Cardiac fibroblast (primary cell): ENCODE results near the gene DHRS12.

ENCODE experiments used
- DNase-seq, 2 donors: peaks; one replicate each; pipeline versions ENCODE4 v3.0.0 to v3.0.0-alpha.2; 2010; ENCODE audit warnings: low read depth in 2 of 2
- H3K4me3 ChIP-seq, 2 donors: replicated peaks in 1 of 2; 1 replicate in 1 of 2; 2 replicates in 1 of 2; pipeline ENCODE4 v1.5.1; 2011; ENCODE audit warnings: low read depth in 2 of 2, low read length in 2 of 2, mild to moderate bottlenecking in 2 of 2, moderate library complexity in 1 of 2
- TF ChIP-seq, protein P1 (sequence below): IDR thresholded peaks from one replicate; pipeline ENCODE4 v1.5.1; 2011; ENCODE audit warnings: low read depth, mild to moderate bottlenecking, low read length, inconsistent platforms

Gene DHRS12

DNA sequence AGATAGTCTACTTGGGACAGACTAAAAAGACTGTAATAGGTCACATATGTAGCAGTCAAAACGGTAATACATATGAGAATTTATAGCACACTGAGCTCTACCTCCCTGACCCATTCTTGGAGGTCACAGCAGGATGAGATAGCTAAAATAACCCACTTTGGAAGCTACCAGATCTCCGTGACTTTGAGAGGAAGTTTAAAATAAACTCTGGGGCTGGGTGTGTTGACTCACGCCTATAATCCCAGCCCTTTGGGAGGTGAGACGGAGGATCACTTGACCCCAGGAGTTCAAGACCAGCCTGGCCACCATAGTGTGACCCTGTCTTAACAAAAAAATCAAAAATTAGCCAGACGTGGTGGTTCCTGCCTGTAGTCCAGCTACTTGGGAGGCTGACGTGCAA lies 45.3 kb downstream of the DHRS12 start:
- TF ChIP-seq, protein P1, sequence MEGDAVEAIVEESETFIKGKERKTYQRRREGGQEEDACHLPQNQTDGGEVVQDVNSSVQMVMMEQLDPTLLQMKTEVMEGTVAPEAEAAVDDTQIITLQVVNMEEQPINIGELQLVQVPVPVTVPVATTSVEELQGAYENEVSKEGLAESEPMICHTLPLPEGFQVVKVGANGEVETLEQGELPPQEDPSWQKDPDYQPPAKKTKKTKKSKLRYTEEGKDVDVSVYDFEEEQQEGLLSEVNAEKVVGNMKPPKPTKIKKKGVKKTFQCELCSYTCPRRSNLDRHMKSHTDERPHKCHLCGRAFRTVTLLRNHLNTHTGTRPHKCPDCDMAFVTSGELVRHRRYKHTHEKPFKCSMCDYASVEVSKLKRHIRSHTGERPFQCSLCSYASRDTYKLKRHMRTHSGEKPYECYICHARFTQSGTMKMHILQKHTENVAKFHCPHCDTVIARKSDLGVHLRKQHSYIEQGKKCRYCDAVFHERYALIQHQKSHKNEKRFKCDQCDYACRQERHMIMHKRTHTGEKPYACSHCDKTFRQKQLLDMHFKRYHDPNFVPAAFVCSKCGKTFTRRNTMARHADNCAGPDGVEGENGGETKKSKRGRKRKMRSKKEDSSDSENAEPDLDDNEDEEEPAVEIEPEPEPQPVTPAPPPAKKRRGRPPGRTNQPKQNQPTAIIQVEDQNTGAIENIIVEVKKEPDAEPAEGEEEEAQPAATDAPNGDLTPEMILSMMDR, result no peak
- H3K4me3 ChIP-seq, result no peak overlapping the region
- DNase-seq, result no peak

DNA sequence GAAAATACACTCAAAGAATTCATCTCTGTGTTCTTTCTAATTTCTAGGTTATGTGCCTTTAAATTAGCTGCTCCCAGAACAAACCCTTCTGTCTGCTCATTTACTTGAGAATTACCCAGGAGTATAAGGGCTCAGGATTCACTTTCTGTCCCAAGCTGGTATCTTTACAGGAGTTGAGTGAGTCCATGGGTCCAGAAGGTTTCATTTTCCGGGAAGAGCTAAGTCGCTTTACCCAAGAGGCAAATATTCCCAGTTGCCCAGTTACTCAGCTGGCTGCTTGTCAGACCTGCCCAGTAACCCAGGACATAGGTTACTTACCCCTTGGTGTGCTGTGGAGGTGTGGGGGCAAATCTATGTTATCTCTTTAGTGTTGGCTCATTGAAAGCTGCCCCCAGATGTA lies 47.3 kb downstream of the DHRS12 start:
- TF ChIP-seq, protein P1, result no peak

DNA sequence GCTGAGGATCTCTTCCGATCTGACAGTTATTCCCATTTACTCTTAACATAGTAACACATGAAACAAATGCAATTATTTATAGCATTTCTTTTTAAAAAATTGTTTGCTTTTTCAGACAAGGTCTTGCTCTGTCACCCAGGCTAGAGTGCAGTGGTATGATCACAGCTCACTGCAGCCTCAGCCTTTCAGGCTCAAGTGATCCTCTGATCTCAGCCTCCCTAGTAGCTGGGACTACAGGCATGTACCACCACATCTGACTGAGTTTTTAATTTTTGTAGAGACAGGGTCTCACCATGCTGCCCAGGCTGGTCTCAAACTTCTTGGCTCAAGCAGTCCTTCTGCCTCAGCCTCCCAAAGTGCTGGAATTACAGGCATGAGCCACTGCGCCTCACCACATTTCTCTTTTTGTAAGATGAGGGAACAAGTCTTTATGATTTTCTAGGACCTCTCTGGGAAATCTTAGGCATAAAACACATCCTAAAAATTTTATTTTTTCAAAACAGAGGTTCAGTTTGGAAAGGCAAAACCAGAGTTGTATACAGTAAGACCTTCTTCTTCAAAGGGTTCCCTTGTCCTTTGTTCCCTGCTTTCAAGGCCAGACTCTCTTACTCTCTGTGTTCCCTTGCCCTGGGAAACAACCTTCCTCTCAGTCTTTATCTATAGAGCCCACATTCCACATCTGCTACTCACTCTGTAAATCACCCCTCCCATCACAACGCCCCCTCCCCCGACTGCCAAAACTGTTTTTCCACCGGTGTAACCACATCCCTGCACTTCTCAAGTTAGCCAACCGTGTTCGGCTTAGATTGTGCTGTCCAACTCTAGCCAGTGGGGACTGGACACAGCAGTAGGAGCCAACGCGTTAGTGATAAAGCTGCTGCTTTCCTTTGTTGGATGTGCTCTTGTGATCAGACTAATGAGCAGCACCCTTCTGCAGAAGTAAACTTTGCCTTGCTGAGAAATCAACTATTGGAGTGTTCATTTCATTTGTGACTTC lies 56.2 kb downstream of the DHRS12 start:
- H3K4me3 ChIP-seq, result no peak overlapping the region

More for the DNA sequence above, 47.3 kb downstream of the DHRS12 start:
- no peak for DNase-seq
- H3K4me3 ChIP-seq, result no peak overlapping the region

DNA sequence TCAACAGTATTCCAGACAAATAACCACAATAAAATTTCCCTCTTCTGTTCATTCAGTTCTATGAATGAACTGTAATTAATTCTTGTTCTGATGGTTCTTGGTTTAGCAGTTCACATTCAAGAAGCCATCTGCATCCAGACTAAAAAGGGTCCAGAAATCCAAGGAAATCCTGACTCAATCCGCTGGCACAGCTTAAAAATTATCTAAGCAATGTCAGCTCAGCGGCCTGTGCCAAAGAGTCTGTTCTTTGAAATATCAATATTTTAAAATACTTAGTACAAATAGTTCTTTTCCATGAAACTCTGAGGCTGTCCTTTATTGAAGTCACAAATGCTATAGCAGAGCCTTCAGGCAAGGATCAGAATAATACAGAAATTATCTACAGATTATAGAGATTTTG lies 57.2 kb downstream of the DHRS12 start:
- no peak for DNase-seq
- H3K4me3 ChIP-seq, result no peak overlapping the region
- TF ChIP-seq, protein P1, result no peak

More for the DNA sequence above, 56.2 kb downstream of the DHRS12 start:
- TF ChIP-seq, protein P1, result no peak
- DNase-seq, result no peak

DNA sequence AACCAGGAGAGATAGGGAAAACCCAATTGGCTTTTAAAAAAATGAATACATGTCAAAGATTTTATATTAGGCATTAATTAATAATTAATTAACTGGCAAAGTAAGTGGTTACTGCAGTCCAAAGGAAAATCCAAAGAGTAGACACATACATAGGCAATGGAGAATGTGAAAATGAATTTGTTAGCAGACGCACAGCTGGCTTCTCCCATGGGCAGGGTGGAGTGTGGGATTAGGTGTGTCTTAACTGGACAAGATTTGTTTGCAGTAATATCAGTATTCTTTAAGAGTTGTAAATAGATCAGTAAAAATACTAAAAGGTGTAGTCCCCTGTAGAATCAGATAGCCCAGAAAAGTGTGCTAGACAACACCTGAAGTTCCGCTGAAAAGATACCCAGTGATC lies 58.7 kb downstream of the DHRS12 start:
- DNase-seq, result no peak
- H3K4me3 ChIP-seq, result no peak overlapping the region
- TF ChIP-seq, protein P1, result no peak

DNA sequence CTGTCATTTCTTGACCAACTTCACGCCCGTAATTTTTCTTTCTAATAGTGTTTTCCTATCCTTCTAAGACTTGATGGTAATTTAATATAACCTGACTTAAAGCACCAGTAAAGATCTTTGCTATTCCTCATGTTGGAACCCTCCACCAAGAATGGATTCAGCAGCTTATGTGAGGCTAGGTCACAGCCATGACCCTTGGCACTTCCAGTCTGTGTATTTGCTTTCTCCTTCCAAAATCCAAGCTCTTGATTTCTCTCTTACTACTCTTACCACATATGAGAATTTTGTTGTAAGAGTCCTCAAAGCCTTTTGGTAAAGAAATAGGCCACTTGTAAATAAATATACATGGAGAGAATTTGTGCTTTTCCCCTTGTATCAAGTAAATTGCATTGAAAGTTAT lies 61.4 kb downstream of the DHRS12 start:
- no peak for DNase-seq
- H3K4me3 ChIP-seq, result no peak overlapping the region
- TF ChIP-seq, protein P1, result no peak
